Gastrocnemius medialis (tissue), 4 donors: ENCODE data around the gene NT5DC3.

Experiments used
- CTCF ChIP-seq, 5 experiments: fragments of 450-650 bp in 3 of 5; fragments of 200-600 bp in 2 of 5; sonication (generic) in 2 of 5; IDR thresholded peaks in 4 of 5; conservative IDR thresholded peaks in 1 of 5; 1 replicate in 4 of 5; 2 replicates in 1 of 5; pipeline ENCODE4 v1.5.1; 2016 to 2019; ENCODE audit warnings: antibody characterized with exemption in 5 of 5, mild to moderate bottlenecking in 3 of 5, moderate library complexity in 3 of 5
- POLR2A ChIP-seq, 2 donors: fragments of 450-650 bp; IDR thresholded peaks; one replicate each; pipeline ENCODE4 v1.6.1; 2017; ENCODE audit warnings: antibody characterized with exemption in 2 of 2, mild to moderate bottlenecking in 2 of 2, moderate library complexity in 2 of 2

DNA sequence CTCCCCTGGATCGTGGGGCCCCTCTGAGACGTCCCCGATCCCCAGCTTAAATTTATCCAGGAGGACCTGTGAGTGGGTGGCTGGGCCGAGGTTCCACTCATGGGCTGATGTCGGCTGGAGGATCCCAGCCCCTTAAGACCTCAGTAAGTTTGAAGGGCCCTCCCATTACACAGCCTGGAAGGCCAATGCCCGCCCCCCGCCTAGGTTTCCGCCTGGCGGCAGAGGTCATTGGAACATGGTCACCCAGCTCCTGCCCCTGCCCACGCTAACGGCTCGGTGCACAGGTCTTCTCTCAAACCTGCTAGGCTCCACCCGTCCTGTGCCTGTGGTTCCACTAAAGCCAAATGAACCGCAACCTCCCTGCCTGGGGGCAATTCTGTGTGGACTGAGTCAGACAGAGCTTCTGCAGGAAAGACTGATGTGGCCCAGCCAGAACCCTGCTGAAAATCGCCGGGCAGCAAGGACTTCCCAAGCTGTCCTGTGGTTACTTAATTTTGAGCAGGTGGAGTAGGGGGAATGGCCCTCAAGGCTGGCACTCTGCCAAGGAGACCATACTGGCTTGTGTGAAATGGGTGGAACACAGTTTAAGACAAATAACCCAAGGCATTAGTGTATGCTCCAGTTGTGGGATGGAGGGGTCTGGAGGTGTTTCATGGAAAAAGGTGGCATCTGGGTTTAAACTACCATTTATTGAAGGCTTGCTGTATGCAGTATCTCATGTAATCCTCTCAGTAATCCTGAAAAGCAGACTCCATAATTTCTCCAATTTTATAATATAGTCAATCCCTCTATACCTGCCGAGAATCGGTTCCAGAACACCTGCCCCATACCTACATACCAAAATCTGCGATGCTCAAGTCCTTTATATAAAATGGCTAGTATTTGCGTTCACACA lies 903 bp upstream of the NT5DC3 start:
- TF ChIP-seq CTCF (IDR thresholded peaks at IDR 0.05 in 4 of 5, conservative IDR thresholded peaks at IDR 0.05 in 1 of 5) (no peak), POLR2A (IDR thresholded peaks at IDR 0.05) (no peak)
